ENCODE measurements around the gene CDH16. TPM values are rescaled to one million over a fixed set of nuclear protein-coding genes. Genes with fewer than 3 reads are reported as not detected.
"Not testable (repeated sequence)": the region's sequence is repeated elsewhere in the genome, so short reads cannot be mapped to it uniquely, and the experiment has no call there.

Gene CDH16
- total RNA-seq, 6 donors from 2014 or later = 0.40 to 1.8 (median 1.7) TPM; not detected in 3

- H3K27ac ChIP-seq = no peak overlapping the region
- H3K4me1 ChIP-seq = peaks cover 14 to 19% (median 17%) of the 10 kb centered on the region in 4 donors
- DNase-seq (no peak), ATAC-seq (ENCODE audit: low FRiP score in 2 of 2) (no peak)
- WGBS, 2 donors = 29 to 33% methylated on average over 5 of the region's 5 CpGs
- no peaks in the 10 kb centered on the region for H3K9me3 ChIP-seq
- peaks cover 4 to 22% (median 20%) of the 10 kb centered on the region in 4 donors for H3K36me3 ChIP-seq
- H3K4me3 ChIP-seq = no peak overlapping the region
- peaks cover 0 to 7% (median 0%) of the 10 kb centered on the region in 4 donors for H3K27me3 ChIP-seq
- TF ChIP-seq CTCF (IDR thresholded peaks at IDR 0.05) (no peak), EP300 (IDR thresholded peaks at IDR 0.05) (no peak), POLR2AphosphoS5 (IDR thresholded peaks at IDR 0.05) (no peak), POLR2A (IDR thresholded peaks at IDR 0.05) (no peak)
These were observed 28.3 kb upstream of the CDH16 start for GRCh38 chr16:66946974-66947301.

GRCh38 chr16:66946541-66946940 lies 27.9 kb upstream of the CDH16 start:
- Histone ChIP-seq H3K27me3 (peaks cover 0 to 7% (median 0%) of the 10 kb centered on the region in 4 donors), H3K4me3 (no peak overlapping the region), H3K36me3 (peaks cover 5 to 26% (median 24%) of the 10 kb centered on the region in 4 donors), H3K9me3 (no peaks in the 10 kb centered on the region), H3K27ac (no peak overlapping the region), H3K4me1 (peaks cover 14 to 19% (median 17%) of the 10 kb centered on the region in 4 donors)
- DNase-seq (no peak), ATAC-seq (ENCODE audit: low FRiP score in 2 of 2) (no peak)
- WGBS, 2 donors = 79 to 86% methylated on average over 7 of the region's 7 CpGs
- TF ChIP-seq EP300 (IDR thresholded peaks at IDR 0.05) = no peak
- no peak for TF ChIP-seq POLR2A (IDR thresholded peaks at IDR 0.05)
- no peak for TF ChIP-seq POLR2AphosphoS5 (IDR thresholded peaks at IDR 0.05)
- TF ChIP-seq CTCF (IDR thresholded peaks at IDR 0.05) = no peak

- ATAC-seq (ENCODE audit: low FRiP score in 2 of 2) (no peak), DNase-seq (no peak)
- Histone ChIP-seq H3K4me3 (no peak overlapping the region), H3K36me3 (peaks cover 11 to 32% (median 30%) of the 10 kb centered on the region in 4 donors), H3K9me3 (no peaks in the 10 kb centered on the region), H3K27me3 (peaks cover 0 to 7% (median 0%) of the 10 kb centered on the region in 4 donors), H3K27ac (no peak overlapping the region), H3K4me1 (peaks cover 14 to 19% (median 17%) of the 10 kb centered on the region in 4 donors)
- 75 to 79% methylated on average over 4 of the region's 4 CpGs for WGBS, 2 donors
- TF ChIP-seq POLR2A (IDR thresholded peaks at IDR 0.05) (no peak), EP300 (IDR thresholded peaks at IDR 0.05) (no peak), CTCF (IDR thresholded peaks at IDR 0.05) (no peak), POLR2AphosphoS5 (IDR thresholded peaks at IDR 0.05) (no peak)
These were observed 27.3 kb upstream of the CDH16 start for GRCh38 chr16:66945939-66946338.

- peaks cover 18 to 42% (median 39%) of the 10 kb centered on the region in 4 donors for H3K36me3 ChIP-seq
- peak in 1 of 4 donors; percentile 14 for TF ChIP-seq POLR2A (IDR thresholded peaks at IDR 0.05)
- H3K27me3 ChIP-seq; DNase-seq; H3K4me3 ChIP-seq; H3K9me3 ChIP-seq; ATAC-seq (ENCODE audit: low FRiP score in 2 of 2); H3K27ac ChIP-seq: not testable (repeated sequence)
- WGBS, 2 donors = 83 to 92% methylated on average over 9 of the region's 9 CpGs
- peaks cover 14 to 19% (median 17%) of the 10 kb centered on the region in 4 donors for H3K4me1 ChIP-seq
These were observed 26.3 kb upstream of the CDH16 start for GRCh38 chr16:66944971-66945370.

GRCh38 chr16:66944054-66944441 lies 25.4 kb upstream of the CDH16 start:
- no peak for ATAC-seq (ENCODE audit: low FRiP score in 2 of 2)
- H3K4me1 ChIP-seq = peaks cover 12 to 18% (median 16%) of the 10 kb centered on the region in 4 donors
- H3K36me3 ChIP-seq = peaks cover 18 to 51% (median 46%) of the 10 kb centered on the region in 4 donors
- no peak overlapping the region for H3K4me3 ChIP-seq
- WGBS, 2 donors = 90 to 99% methylated on average over 5 of the region's 5 CpGs
- peaks cover 0 to 3% (median 0%) of the 10 kb centered on the region in 4 donors for H3K27me3 ChIP-seq
- H3K9me3 ChIP-seq = no peaks in the 10 kb centered on the region
- no peak for TF ChIP-seq CTCF (IDR thresholded peaks at IDR 0.05)
- TF ChIP-seq POLR2A (IDR thresholded peaks at IDR 0.05) = no peak
- no peak for TF ChIP-seq EP300 (IDR thresholded peaks at IDR 0.05)
- no peak for TF ChIP-seq POLR2AphosphoS5 (IDR thresholded peaks at IDR 0.05)
- no peak overlapping the region for H3K27ac ChIP-seq
- DNase-seq = no peak
